ENCODE data around the gene ZNF385B.

DNA sequence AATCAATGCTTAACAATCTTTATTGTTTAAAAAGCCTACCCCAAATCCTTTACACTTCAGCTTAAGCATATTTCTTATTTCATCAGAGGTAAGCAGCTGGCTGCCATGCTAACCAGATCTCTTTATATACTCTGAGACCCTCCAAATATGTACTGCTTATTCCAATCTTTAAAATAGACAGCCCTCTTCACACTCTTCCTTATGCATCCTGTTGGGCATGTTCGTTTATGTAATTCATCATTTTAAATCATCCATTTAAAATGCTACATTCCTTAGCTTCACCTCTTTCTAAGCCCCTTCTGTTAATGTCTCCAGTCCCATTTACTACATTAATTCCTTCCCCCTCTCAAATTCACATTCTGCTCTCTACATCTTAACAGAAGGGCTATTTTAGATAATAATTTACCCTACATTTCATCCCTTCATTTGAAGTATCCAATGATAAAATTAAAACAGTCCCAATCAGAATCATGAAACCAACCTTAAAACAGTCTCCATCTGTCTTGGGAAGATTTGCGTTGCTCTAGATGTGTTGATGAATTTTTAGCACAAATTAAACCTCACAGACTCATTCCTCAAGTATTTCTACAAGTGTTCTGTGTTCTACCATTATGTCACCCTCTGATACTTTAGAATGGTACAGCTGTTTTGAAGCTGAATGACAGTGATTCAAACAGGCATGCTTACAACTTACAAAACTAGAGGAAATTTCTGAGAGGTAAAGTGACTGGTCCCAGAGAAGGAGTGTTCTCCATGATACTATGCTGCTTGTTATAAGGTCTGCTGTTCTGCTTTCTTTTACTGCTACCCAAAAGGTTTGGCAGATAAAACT, 59.1 kb downstream of the ZNF385B start:
- TF ChIP-seq, protein P1, sequence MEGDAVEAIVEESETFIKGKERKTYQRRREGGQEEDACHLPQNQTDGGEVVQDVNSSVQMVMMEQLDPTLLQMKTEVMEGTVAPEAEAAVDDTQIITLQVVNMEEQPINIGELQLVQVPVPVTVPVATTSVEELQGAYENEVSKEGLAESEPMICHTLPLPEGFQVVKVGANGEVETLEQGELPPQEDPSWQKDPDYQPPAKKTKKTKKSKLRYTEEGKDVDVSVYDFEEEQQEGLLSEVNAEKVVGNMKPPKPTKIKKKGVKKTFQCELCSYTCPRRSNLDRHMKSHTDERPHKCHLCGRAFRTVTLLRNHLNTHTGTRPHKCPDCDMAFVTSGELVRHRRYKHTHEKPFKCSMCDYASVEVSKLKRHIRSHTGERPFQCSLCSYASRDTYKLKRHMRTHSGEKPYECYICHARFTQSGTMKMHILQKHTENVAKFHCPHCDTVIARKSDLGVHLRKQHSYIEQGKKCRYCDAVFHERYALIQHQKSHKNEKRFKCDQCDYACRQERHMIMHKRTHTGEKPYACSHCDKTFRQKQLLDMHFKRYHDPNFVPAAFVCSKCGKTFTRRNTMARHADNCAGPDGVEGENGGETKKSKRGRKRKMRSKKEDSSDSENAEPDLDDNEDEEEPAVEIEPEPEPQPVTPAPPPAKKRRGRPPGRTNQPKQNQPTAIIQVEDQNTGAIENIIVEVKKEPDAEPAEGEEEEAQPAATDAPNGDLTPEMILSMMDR (IDR thresholded peaks at IDR 0.05), result no peak
- no peak for TF ChIP-seq EZH2 (IDR thresholded peaks at IDR 0.05; ENCODE audit: borderline replicate concordance, insufficient read depth, low read depth, low read length, poor library complexity, severe bottlenecking)

Data from B cell (primary cell).